ES-I3 (cell line): ENCODE results near the gene SLITRK6.

Experiments used
- H3K36me3 ChIP-seq: 2 replicates; pipeline ENCODE4 v1.6.1; 2013; ENCODE audit warnings: mild to moderate bottlenecking, low read length, control low read depth, moderate library complexity; ENCODE audit not compliant: insufficient read depth
- H3K4me1 ChIP-seq: 2 replicates; pipeline ENCODE4 v1.6.1; 2013; ENCODE audit warnings: mild to moderate bottlenecking, control low read depth, low read length; ENCODE audit not compliant: insufficient read depth
- H3K9ac ChIP-seq: 2 replicates; pipeline ENCODE4 v1.6.1; 2013; ENCODE audit warnings: low read depth, mild to moderate bottlenecking, low read length, moderate library complexity
- H3K9me3 ChIP-seq: 2 replicates; pipeline ENCODE4 v1.6.1; 2013; ENCODE audit warnings: mild to moderate bottlenecking, low read length, moderate library complexity; ENCODE audit not compliant: control insufficient read depth, insufficient read depth

The SLITRK6 gene, protein sequence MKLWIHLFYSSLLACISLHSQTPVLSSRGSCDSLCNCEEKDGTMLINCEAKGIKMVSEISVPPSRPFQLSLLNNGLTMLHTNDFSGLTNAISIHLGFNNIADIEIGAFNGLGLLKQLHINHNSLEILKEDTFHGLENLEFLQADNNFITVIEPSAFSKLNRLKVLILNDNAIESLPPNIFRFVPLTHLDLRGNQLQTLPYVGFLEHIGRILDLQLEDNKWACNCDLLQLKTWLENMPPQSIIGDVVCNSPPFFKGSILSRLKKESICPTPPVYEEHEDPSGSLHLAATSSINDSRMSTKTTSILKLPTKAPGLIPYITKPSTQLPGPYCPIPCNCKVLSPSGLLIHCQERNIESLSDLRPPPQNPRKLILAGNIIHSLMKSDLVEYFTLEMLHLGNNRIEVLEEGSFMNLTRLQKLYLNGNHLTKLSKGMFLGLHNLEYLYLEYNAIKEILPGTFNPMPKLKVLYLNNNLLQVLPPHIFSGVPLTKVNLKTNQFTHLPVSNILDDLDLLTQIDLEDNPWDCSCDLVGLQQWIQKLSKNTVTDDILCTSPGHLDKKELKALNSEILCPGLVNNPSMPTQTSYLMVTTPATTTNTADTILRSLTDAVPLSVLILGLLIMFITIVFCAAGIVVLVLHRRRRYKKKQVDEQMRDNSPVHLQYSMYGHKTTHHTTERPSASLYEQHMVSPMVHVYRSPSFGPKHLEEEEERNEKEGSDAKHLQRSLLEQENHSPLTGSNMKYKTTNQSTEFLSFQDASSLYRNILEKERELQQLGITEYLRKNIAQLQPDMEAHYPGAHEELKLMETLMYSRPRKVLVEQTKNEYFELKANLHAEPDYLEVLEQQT

DNA sequence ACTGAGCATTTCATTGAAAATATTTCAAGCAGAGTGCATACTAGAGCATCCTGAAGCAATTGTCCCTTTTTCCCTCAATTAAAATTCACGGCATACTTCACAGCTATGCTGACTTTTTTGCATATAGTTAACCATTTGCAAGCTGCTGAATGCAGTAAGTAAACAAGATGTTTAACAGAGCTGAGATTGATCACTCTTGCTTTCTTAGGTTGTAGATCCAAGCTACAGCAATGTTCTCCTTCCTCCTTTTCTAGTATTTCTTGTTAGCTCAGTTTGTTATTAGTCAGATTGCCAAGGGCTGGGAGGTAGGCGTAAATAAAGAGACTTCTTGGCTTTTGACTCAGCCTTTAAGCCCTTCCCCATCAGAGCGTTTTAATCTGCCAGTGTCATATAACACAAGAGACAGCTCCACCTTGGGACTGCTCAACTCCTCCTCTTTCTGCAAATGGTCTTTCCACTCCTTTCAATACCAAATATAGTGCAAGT, at the start of gene SLITRK6:
Gene SLITRK6, minus strand, starts transcription at position 323 of the 486 bp plus-strand sequence. CDS start 2,911 bp downstream, outside the sequence.
- no peaks in the 10 kb centered on the region for H3K36me3 ChIP-seq
- H3K9me3 ChIP-seq, result no peaks in the 10 kb centered on the region
- peaks cover 10% of the 10 kb centered on the region; the same call in 1 of the 2 replicates for H3K4me1 ChIP-seq
- H3K9ac ChIP-seq, result peak within 1 kb of the TSS; percentile 7; the same call in 1 of the 2 replicates

DNA sequence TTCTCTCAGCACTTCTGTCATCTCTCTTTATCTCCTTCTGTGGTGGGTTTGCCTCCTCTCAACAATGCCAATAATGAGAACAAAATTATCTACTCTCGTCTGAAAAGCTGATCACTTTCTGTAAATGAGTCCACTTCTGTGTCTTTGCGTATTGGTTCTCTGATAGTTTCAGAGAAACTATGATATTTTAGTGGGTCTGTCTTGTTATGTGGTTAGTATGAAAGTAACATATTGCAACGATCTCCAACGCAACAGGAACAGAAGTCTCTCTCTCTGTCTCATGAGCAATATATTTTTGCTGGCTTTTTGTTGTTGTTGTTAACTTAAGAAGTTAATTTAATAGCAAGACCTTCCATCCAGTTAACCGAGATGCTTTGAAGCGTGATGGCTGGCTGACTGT, 47.8 kb upstream of the SLITRK6 start:
- Histone ChIP-seq H3K36me3 (no peaks in the 10 kb centered on the region), H3K4me1 (no peaks in the 10 kb centered on the region), H3K9ac (no peak overlapping the region), H3K9me3 (no peaks in the 10 kb centered on the region; the same call in 1 of the 2 replicates)

DNA sequence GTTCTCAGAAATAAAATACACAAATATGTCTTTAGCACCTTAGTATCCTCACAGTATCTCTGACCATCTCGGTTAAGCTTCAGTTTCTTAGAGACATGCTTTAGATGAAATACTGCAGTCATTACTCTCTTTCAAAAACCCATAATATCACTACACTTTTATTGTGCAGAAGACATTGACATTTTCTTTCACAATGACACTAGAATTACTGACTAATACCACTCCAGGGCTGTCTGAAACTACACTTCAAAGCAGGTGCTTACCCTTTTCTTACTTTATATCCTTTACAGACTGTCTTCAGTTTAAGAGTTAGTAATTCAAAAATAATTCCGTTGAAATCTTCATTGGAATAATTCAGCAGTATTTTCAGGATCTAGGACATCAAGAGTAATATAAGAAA, 42.2 kb upstream of the SLITRK6 start:
- Histone ChIP-seq H3K36me3 (no peaks in the 10 kb centered on the region), H3K9ac (no peak overlapping the region), H3K9me3 (no peaks in the 10 kb centered on the region), H3K4me1 (no peaks in the 10 kb centered on the region)

DNA sequence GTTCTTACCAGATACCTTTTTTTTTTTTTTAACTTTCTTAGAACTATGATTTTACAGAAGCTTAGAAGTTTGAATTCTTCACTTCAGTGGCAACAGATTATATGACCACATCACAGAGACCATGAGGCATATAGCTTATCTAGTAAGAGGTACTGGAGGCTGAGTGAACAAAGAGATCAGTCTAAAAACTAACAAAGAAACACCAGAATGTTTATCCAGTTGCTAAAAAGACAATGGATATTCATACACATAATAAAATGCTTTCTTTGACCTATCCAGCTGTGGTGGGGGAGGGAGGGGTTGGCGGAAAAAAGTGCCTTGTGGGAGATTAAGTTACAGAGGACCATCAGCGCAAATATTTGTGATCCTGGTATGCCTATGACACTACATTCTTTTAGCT, 34.7 kb upstream of the SLITRK6 start:
- Histone ChIP-seq H3K4me1 (no peaks in the 10 kb centered on the region), H3K9ac (no peak overlapping the region), H3K36me3 (no peaks in the 10 kb centered on the region), H3K9me3 (no peaks in the 10 kb centered on the region)

DNA sequence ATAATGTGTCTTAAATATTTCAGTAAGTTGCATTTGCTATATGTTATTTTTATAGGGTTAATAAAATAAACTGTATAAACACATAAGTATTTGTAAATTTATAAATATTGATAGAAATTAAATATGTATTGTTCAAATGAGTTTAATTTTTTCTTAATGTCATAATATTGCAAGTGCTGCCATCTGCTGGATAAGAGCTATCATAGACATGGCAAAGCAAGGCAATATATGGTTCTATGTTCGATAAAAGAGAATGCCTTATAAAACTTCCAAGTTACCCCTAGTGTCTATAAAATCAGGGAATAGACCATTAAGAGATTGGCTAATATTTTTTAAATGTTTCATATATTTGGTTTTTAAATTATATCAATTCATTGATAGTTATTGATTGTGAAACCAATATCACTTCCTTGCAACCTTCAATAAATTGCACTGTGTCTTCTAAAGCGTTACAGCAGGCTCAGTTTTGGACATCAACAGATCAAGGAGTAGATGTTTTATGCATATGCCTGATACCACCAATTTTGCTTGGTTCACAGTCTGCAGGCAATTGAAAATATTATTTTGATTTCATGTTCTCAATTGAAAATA, 29.0 kb upstream of the SLITRK6 start:
- Histone ChIP-seq H3K4me1 (no peaks in the 10 kb centered on the region), H3K36me3 (no peaks in the 10 kb centered on the region), H3K9me3 (no peaks in the 10 kb centered on the region), H3K9ac (no peak overlapping the region)

DNA sequence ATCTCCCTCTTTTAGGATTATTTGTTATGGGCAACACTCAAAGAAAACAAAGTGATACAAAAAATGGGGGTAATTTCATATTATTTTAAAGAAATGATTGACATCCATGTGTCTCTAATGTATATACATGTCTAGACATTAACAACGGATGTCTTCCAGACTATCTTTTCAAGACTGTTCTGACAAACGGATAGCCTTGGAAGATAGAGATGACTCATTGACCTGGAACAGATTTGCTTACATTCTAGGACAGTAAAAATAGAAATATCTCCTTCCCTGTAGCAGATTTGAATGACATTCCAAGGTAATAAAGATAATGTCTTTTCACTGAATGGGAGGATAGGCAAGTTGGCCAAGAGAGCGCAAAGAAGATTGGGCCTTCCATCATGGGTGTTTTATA, 26.2 kb upstream of the SLITRK6 start:
- no peak overlapping the region for H3K9ac ChIP-seq
- H3K36me3 ChIP-seq, result no peaks in the 10 kb centered on the region
- no peaks in the 10 kb centered on the region for H3K9me3 ChIP-seq
- no peaks in the 10 kb centered on the region for H3K4me1 ChIP-seq

DNA sequence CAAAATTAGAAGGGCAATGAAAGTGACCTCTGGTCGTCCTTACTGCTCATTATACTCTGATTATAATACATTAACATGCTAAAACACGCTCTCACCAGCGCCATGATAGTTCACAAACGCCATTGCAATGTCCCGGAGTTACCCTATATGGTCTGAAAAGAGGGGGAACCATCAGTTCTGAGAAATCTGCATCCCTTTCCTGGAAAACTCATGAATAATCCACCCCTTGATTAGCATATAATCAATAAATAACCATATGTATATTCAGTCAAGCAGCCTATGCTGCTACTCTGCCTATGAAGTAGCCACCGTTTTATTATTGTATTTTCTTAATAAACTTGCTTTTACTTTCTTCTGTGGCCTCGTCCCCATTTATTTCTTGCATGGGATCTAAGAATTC, 24.6 kb upstream of the SLITRK6 start:
- Histone ChIP-seq H3K9ac (no peak overlapping the region), H3K36me3 (no peaks in the 10 kb centered on the region), H3K9me3 (no peaks in the 10 kb centered on the region), H3K4me1 (no peaks in the 10 kb centered on the region)

DNA sequence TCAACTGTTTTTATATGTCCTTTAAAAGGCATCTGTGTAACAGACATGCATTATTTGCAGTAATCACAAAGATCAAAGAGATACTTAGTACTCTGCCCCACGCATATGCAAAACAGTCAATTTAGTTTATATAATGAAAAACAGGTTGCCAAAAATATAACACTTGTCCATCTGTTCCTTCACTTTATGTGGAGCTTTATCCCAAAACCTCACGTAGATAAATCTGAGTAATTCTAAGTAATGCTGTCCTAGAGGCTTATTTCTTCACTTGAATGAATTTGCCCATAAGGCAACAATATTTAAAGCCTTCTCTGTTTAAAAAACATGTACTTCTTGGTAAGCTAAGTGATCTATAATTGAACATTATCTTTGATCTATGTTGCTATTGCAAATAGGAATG, 20.3 kb upstream of the SLITRK6 start:
- no peaks in the 10 kb centered on the region for H3K4me1 ChIP-seq
- no peak overlapping the region for H3K9ac ChIP-seq
- no peaks in the 10 kb centered on the region for H3K36me3 ChIP-seq
- H3K9me3 ChIP-seq, result no peaks in the 10 kb centered on the region

DNA sequence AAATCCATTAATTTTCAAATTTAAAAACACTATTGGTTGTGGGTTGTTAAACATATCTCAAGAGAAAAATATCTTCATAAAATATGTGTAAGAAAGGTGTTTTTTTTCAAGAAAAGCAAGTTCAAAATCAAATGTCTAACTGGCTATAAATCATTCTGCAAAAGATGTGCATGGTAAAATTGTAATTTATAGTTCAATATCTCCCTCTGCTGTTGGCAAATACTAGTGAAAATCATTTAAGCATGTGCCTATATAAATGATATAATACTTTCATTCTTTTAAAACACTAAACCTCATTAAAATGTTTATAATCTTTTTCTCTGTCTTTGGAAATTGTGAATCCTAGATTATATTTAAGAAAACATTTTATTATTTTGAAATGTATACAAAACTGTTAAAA, 17.2 kb upstream of the SLITRK6 start:
- H3K36me3 ChIP-seq, result no peaks in the 10 kb centered on the region
- H3K9ac ChIP-seq, result no peak overlapping the region
- no peaks in the 10 kb centered on the region for H3K4me1 ChIP-seq
- H3K9me3 ChIP-seq, result no peaks in the 10 kb centered on the region

DNA sequence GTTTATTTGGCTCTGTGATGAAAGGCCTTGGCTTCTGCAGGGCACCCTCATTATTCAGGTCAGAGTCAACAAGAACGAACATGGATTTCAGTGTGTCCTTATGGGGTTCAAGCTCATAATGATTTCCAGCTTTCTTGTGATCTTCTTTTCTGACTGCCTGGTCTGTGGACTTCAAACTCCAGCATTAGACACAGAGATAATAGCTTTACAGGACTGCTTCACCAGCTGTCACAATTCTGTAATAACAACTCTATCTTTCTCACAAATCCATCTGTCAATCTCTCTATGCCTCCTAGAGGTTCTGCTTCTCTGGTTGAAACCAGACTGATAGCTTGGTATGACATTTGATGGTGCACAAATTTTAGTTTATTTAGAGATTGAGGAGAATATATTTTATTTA, 13.1 kb upstream of the SLITRK6 start:
- no peaks in the 10 kb centered on the region for H3K9me3 ChIP-seq
- H3K4me1 ChIP-seq, result no peaks in the 10 kb centered on the region
- no peak overlapping the region for H3K9ac ChIP-seq
- H3K36me3 ChIP-seq, result no peaks in the 10 kb centered on the region

DNA sequence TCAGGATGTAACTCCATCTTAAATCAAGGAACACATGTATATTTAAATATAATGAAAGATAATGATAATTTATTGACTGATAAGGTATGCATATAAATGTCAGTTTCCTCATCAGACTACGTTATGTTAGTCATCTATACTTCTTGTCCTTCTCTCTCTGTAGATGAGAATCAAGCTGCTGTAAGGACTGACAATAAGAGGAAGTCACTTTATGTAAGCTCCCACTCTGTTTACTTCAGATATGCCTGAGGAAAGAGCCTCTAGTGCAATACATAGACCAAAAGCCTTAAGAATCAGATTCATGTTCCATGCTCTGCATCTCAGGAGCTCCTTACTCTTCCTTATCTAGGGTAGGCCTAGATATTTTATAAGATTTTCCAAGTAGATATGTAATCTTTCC, 9.6 kb upstream of the SLITRK6 start:
- no peak overlapping the region for H3K9ac ChIP-seq
- H3K36me3 ChIP-seq, result no peaks in the 10 kb centered on the region
- H3K4me1 ChIP-seq, result no peaks in the 10 kb centered on the region
- no peaks in the 10 kb centered on the region for H3K9me3 ChIP-seq

DNA sequence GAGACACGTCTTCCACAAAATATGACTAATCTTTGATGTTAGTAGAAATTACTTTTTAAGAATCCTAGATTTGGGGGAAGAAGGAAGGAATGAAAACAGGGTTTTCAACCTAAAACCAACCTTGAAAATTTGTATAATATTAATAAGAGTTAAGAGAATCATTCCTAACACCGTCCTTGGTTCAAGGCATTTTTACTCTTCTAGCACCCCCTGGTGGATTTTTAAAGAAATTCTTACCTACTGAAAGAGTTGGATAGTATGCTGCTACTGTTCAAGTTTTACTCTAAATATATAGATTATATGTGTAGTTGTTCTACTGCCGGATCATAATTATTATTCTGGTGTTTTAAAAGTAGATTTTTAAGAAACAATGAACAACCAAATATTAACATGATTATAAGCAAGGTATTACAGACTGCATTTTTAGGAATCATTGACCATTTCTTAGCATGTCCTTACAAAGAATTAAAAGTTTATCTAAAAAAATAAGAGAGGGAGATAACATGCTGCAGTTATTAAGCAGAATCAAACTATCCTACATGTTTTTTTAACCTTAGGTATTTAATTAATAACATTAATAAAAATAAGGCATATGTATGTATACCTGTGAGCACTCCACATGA, 7.4 kb upstream of the SLITRK6 start:
- Histone ChIP-seq H3K36me3 (no peaks in the 10 kb centered on the region), H3K4me1 (no peaks in the 10 kb centered on the region), H3K9ac (no peak overlapping the region), H3K9me3 (no peaks in the 10 kb centered on the region)

DNA sequence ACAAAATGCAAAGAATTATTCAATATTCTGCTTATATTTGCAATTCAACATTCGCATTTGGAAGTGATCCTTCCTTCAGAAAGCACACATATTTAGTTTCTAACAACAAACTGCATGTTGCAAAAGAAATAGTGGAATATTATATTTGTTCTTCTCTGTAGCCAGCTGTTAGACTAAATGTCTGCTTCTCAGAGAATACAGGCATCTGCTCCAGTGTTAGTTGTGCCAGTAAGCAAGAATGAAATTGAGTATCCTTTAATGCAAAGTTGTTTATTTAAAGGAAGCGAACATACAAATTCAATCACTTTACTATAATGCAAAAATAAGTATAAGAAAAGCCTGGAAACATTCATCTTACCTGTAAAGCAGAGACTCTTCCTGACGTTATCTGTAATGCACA, 663 bp downstream of the SLITRK6 start:
- H3K9me3 ChIP-seq, result no peaks in the 10 kb centered on the region
- H3K9ac ChIP-seq, result no peak overlapping the region
- peaks cover 10% of the 10 kb centered on the region; the same call in 1 of the 2 replicates for H3K4me1 ChIP-seq
- H3K36me3 ChIP-seq, result no peaks in the 10 kb centered on the region

DNA sequence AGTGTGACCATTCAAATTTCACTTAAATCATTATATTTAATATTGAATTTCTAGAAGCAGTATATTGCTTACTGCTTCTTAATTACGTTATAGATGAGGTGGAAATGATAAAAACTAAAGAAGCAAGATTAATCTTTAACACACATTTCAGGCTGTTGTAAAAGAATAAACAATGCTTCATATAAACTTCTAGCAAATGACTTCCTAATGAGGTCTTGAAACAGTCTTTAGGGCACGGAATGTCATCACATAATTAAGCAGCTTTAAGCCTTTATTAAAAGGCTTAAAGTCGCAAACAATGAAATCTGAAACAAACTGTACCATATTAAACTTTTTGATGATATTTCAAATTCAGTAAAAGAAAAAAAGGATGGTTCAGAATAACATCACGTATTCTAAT, 1.9 kb downstream of the SLITRK6 start:
- Histone ChIP-seq H3K36me3 (no peaks in the 10 kb centered on the region), H3K9ac (no peak overlapping the region), H3K9me3 (no peaks in the 10 kb centered on the region), H3K4me1 (peaks cover 10% of the 10 kb centered on the region; the same call in 1 of the 2 replicates)
